HEK293 (cell line): ENCODE results near the gene SORBS2.

Source experiments
- CTCF ChIA-PET: fragments of 350-600 bp; formaldehyde crosslinking; extraction: SDS; loops from one replicate; lab custom pipeline; 2021; ENCODE audit warnings: antibody characterized with exemption; lab: Yijun Ruan, JAX
- POLR2A ChIA-PET: fragments of 300-600 bp; formaldehyde crosslinking; extraction: SDS; loops from one replicate; lab custom pipeline; 2020; ENCODE audit warnings: antibody characterized with exemption, inconsistent platforms; lab: Yijun Ruan, JAX
- H3K27ac ChIP-seq: fragments of 200-500 bp; sonication (Bioruptor generic); 2 replicates; pipeline ENCODE4 v1.5.1; 2014; ENCODE audit warnings: low read depth, low read length, control low read depth, inconsistent platforms; ENCODE audit errors: extremely low read depth
- H3K36me3 ChIP-seq, 2 experiments: fragments of 200-500 bp in 1 of 2; sonication (Bioruptor generic) in 1 of 2; 1 replicate in 1 of 2; 2 replicates in 1 of 2; pipeline ENCODE4 v1.5.1; 2014 to 2017; ENCODE audit warnings: inconsistent platforms in 2 of 2, low read length in 2 of 2; ENCODE audit not compliant: control insufficient read depth in 2 of 2, insufficient read depth in 1 of 2
- H3K4me1 ChIP-seq: fragments of 200-500 bp; sonication (Bioruptor generic); 2 replicates; pipeline ENCODE4 v1.5.1; 2014; ENCODE audit warnings: mild to moderate bottlenecking, low read length, inconsistent platforms; ENCODE audit not compliant: control insufficient read depth, insufficient read depth
- H3K4me3 ChIP-seq: 2 replicates; pipeline ENCODE4 v1.5.1; 2011; ENCODE audit warnings: low read depth, mild to moderate bottlenecking, control low read depth, low read length, moderate library complexity
- H3K9me3 ChIP-seq: fragments of 200-500 bp; sonication (Bioruptor generic); 2 replicates; pipeline ENCODE4 v1.5.1; 2014; ENCODE audit warnings: low read depth, low read length, inconsistent platforms; ENCODE audit not compliant: control insufficient read depth, insufficient read depth
- GLI4 ChIP-seq: fragments of 450-650 bp; formaldehyde crosslinking; IDR thresholded peaks from 2 replicates; pipeline ENCODE4 v1.5.1; 2016; ENCODE audit warnings: missing biosample characterization, missing genetic modification characterization
- GLIS2 ChIP-seq: fragments of 450-650 bp; formaldehyde crosslinking; IDR thresholded peaks from 2 replicates; pipeline ENCODE4 v1.5.1; 2016; ENCODE audit warnings: missing biosample characterization, missing genetic modification characterization
- KLF8 ChIP-seq: fragments of 450-650 bp; formaldehyde crosslinking; IDR thresholded peaks from 2 replicates; pipeline ENCODE4 v1.5.1; 2016; ENCODE audit warnings: missing biosample characterization, missing genetic modification characterization
- MYNN ChIP-seq: fragments of 450-650 bp; formaldehyde crosslinking; IDR thresholded peaks from 2 replicates; pipeline ENCODE4 v1.5.1; 2016; ENCODE audit warnings: missing biosample characterization, missing genetic modification characterization, borderline replicate concordance
- WT1 ChIP-seq: fragments of 450-650 bp; formaldehyde crosslinking; IDR thresholded peaks from 2 replicates; pipeline ENCODE4 v1.5.1; 2016; ENCODE audit warnings: missing biosample characterization, missing genetic modification characterization
- ZBTB7A ChIP-seq: fragments of 450-650 bp; formaldehyde crosslinking; IDR thresholded peaks from 2 replicates; pipeline ENCODE4 v1.5.1; 2016; ENCODE audit warnings: low read depth, missing biosample characterization, missing genetic modification characterization
- ZNF112 ChIP-seq: fragments of 450-650 bp; formaldehyde crosslinking; IDR thresholded peaks from 2 replicates; pipeline ENCODE4 v1.5.0; 2017; ENCODE audit warnings: missing biosample characterization, missing genetic modification characterization
- ZNF140 ChIP-seq: fragments of 450-650 bp; formaldehyde crosslinking; IDR thresholded peaks from 2 replicates; pipeline ENCODE4 v1.5.1; 2016; ENCODE audit warnings: missing biosample characterization, missing genetic modification characterization
- ZNF211 ChIP-seq: fragments of 450-650 bp; formaldehyde crosslinking; IDR thresholded peaks from 2 replicates; pipeline ENCODE4 v1.5.1; 2016; ENCODE audit warnings: low read depth, missing biosample characterization, missing genetic modification characterization
- ZNF23 ChIP-seq: fragments of 450-650 bp; formaldehyde crosslinking; IDR thresholded peaks from 2 replicates; pipeline ENCODE4 v1.5.1; 2016; ENCODE audit warnings: missing biosample characterization, missing genetic modification characterization, borderline replicate concordance
- ZNF266 ChIP-seq: fragments of 450-650 bp; formaldehyde crosslinking; IDR thresholded peaks from 2 replicates; pipeline ENCODE4 v1.5.1; 2016; ENCODE audit warnings: missing biosample characterization, missing genetic modification characterization, low read depth
- ZNF426 ChIP-seq: fragments of 450-650 bp; formaldehyde crosslinking; IDR thresholded peaks from 2 replicates; pipeline ENCODE4 v1.5.1; 2017; ENCODE audit warnings: missing biosample characterization, missing genetic modification characterization, mild to moderate bottlenecking, inconsistent platforms, moderate library complexity
- ZNF514 ChIP-seq: fragments of 450-650 bp; formaldehyde crosslinking; IDR thresholded peaks from 2 replicates; pipeline ENCODE4 v1.5.1; 2016; ENCODE audit warnings: missing biosample characterization, missing genetic modification characterization
- ZNF560 ChIP-seq: fragments of 450-650 bp; formaldehyde crosslinking; IDR thresholded peaks from 2 replicates; pipeline ENCODE4 v1.5.1; 2017; ENCODE audit warnings: missing biosample characterization, missing genetic modification characterization, borderline replicate concordance
- ZNF561 ChIP-seq: fragments of 450-650 bp; IDR thresholded peaks from 2 replicates; pipeline ENCODE4 v1.5.1; 2018; ENCODE audit warnings: missing biosample characterization, missing genetic modification characterization, borderline replicate concordance
- ZNF585B ChIP-seq: fragments of 450-650 bp; formaldehyde crosslinking; IDR thresholded peaks from 2 replicates; pipeline ENCODE4 v1.5.1; 2016; ENCODE audit warnings: missing biosample characterization, missing genetic modification characterization
- ZNF707 ChIP-seq: fragments of 450-650 bp; formaldehyde crosslinking; IDR thresholded peaks from 2 replicates; pipeline ENCODE4 v1.5.1; 2016; ENCODE audit warnings: missing biosample characterization, missing genetic modification characterization
- ZNF837 ChIP-seq: fragments of 450-650 bp; formaldehyde crosslinking; IDR thresholded peaks from 2 replicates; pipeline ENCODE4 v1.5.1; 2016; ENCODE audit warnings: missing biosample characterization, missing genetic modification characterization
- TF ChIP-seq, protein P1 (sequence below): fragments of 450-650 bp; formaldehyde crosslinking; IDR thresholded peaks from 2 replicates; pipeline ENCODE4 v1.5.1; 2016; ENCODE audit warnings: missing biosample characterization, missing genetic modification characterization
- TF ChIP-seq, protein P2 (sequence below): fragments of 450-650 bp; formaldehyde crosslinking; IDR thresholded peaks from 2 replicates; pipeline ENCODE4 v1.5.1; 2017; ENCODE audit warnings: missing biosample characterization, missing genetic modification characterization
- TF ChIP-seq, protein P3 (sequence below): fragments of 450-650 bp; formaldehyde crosslinking; IDR thresholded peaks from 2 replicates; pipeline ENCODE4 v1.5.1; 2016; ENCODE audit warnings: missing biosample characterization, missing genetic modification characterization
- TF ChIP-seq, protein P4 (sequence below): fragments of 450-650 bp; formaldehyde crosslinking; IDR thresholded peaks from 2 replicates; pipeline ENCODE4 v1.5.1; 2016; ENCODE audit warnings: missing biosample characterization, missing genetic modification characterization
- TF ChIP-seq, protein P5 (sequence below): fragments of 450-650 bp; formaldehyde crosslinking; IDR thresholded peaks from 2 replicates; pipeline ENCODE4 v1.5.1; 2016; ENCODE audit warnings: missing biosample characterization, missing genetic modification characterization
- TF ChIP-seq, protein P6 (sequence below): fragments of 450-650 bp; formaldehyde crosslinking; IDR thresholded peaks from 2 replicates; pipeline ENCODE4 v1.5.1; 2016; ENCODE audit warnings: missing biosample characterization, missing genetic modification characterization, borderline replicate concordance
- TF ChIP-seq, protein P7 (sequence below): fragments of 450-650 bp; formaldehyde crosslinking; IDR thresholded peaks from 2 replicates; pipeline ENCODE4 v1.5.1; 2016; ENCODE audit warnings: missing biosample characterization, missing genetic modification characterization

SORBS2 gene

DNA sequence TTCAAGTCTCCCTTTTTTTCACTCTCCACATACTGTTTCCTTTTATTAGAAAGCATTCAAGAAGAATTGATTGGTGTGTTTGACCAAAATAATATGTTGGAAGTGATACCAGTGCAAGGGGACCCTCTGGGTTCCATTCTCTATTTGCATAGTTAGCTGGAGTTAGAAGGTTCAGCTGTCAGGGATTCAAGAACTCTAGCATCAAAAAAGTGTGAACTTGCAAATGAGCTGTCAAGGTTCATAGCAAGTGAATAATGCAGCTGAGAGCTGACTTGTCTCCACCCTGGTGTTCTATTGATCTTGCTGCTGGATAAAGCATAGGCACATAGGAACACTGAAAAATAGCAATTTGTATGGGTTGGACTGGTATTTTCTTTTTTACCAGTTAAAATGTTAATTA, 73.2 kb downstream of the SORBS2 start:
- TF ChIP-seq ZNF23 (tag by site-specific recombination) (no peak), ZNF837 (tag by site-specific recombination) (no peak), WT1 (no peak), ZNF707 (no peak), ZBTB7A (tag by site-specific recombination) (no peak), ZNF140 (tag by site-specific recombination) (no peak), ZNF211 (tag by site-specific recombination) (no peak), ZNF426 (no peak), GLI4 (tag by site-specific recombination) (no peak), ZNF585B (tag by site-specific recombination) (no peak), MYNN (no peak), KLF8 (tag by site-specific recombination) (no peak), ZNF561 (tag by site-specific recombination) (no peak)
- TF ChIP-seq, protein P1, sequence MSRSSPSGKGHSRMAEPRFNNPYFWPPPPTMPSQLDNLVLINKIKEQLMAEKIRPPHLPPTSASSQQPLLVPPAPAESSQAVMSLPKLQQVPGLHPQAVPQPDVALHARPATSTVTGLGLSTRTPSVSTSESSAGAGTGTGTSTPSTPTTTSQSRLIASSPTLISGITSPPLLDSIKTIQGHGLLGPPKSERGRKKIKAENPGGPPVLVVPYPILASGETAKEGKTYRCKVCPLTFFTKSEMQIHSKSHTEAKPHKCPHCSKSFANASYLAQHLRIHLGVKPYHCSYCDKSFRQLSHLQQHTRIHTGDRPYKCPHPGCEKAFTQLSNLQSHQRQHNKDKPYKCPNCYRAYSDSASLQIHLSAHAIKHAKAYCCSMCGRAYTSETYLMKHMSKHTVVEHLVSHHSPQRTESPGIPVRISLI: no peak
- TF ChIP-seq, protein P2, sequence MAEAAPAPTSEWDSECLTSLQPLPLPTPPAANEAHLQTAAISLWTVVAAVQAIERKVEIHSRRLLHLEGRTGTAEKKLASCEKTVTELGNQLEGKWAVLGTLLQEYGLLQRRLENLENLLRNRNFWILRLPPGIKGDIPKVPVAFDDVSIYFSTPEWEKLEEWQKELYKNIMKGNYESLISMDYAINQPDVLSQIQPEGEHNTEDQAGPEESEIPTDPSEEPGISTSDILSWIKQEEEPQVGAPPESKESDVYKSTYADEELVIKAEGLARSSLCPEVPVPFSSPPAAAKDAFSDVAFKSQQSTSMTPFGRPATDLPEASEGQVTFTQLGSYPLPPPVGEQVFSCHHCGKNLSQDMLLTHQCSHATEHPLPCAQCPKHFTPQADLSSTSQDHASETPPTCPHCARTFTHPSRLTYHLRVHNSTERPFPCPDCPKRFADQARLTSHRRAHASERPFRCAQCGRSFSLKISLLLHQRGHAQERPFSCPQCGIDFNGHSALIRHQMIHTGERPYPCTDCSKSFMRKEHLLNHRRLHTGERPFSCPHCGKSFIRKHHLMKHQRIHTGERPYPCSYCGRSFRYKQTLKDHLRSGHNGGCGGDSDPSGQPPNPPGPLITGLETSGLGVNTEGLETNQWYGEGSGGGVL (tag by site-specific recombination): no peak
- TF ChIP-seq, protein P3, sequence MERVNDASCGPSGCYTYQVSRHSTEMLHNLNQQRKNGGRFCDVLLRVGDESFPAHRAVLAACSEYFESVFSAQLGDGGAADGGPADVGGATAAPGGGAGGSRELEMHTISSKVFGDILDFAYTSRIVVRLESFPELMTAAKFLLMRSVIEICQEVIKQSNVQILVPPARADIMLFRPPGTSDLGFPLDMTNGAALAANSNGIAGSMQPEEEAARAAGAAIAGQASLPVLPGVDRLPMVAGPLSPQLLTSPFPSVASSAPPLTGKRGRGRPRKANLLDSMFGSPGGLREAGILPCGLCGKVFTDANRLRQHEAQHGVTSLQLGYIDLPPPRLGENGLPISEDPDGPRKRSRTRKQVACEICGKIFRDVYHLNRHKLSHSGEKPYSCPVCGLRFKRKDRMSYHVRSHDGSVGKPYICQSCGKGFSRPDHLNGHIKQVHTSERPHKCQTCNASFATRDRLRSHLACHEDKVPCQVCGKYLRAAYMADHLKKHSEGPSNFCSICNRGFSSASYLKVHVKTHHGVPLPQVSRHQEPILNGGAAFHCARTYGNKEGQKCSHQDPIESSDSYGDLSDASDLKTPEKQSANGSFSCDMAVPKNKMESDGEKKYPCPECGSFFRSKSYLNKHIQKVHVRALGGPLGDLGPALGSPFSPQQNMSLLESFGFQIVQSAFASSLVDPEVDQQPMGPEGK: no peak
- TF ChIP-seq, protein P4, sequence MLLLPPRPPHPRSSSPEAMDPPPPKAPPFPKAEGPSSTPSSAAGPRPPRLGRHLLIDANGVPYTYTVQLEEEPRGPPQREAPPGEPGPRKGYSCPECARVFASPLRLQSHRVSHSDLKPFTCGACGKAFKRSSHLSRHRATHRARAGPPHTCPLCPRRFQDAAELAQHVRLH (tag by site-specific recombination): no peak
- TF ChIP-seq, protein P5, sequence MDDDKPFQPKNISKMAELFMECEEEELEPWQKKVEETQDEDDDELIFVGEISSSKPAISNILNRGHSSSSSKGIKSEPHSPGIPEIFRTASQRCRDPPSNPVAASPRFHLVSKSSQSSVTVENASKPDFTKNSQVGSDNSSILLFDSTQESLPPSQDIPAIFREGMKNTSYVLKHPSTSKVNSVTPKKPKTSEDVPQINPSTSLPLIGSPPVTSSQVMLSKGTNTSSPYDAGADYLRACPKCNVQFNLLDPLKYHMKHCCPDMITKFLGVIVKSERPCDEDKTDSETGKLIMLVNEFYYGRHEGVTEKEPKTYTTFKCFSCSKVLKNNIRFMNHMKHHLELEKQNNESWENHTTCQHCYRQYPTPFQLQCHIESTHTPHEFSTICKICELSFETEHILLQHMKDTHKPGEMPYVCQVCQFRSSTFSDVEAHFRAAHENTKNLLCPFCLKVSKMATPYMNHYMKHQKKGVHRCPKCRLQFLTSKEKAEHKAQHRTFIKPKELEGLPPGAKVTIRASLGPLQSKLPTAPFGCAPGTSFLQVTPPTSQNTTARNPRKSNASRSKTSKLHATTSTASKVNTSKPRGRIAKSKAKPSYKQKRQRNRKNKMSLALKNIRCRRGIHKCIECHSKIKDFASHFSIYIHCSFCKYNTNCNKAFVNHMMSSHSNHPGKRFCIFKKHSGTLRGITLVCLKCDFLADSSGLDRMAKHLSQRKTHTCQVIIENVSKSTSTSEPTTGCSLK (tag by site-specific recombination): no peak
- POLR2A ChIA-PET: no interaction called here
- CTCF ChIA-PET: no interaction called here
- Histone ChIP-seq H3K4me3 (no peak overlapping the region), H3K36me3 (no peaks in the 10 kb centered on the region), H3K27ac (no peak overlapping the region), H3K4me1 (peaks cover 4% of the 10 kb centered on the region; the same call in 1 of the 2 replicates), H3K9me3 (no peaks in the 10 kb centered on the region)

DNA sequence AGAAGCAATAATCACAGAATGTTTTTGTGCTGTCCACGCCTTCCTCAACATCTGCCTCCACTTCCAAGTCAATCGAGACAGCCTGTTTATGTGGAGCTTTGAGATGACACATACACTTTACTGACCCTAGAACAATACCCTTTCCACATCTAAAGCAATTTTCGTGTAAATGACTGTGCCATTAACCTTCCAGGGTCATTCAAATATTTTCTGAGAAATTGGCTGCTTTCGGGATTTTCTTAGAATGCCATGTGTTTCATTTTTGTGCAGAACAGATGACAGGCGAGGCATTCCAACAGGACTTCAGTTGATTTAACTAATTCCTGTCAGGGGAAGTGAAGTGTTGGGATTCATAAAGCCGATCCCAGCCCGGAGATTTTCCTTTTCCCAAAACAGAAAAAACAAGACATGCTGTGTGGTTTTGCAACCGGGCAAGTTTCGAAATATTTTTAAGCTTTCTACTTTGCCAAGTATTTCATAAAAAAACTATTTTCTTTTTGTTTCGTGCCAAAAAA, 73.9 kb downstream of the SORBS2 start:
- CTCF ChIA-PET: no interaction called here
- Histone ChIP-seq H3K36me3 (no peaks in the 10 kb centered on the region), H3K4me3 (no peak overlapping the region), H3K4me1 (peaks cover 4% of the 10 kb centered on the region; the same call in 1 of the 2 replicates), H3K9me3 (no peaks in the 10 kb centered on the region), H3K27ac (no peak overlapping the region)
- POLR2A ChIA-PET: no interaction called here
- TF ChIP-seq ZNF266 (tag by site-specific recombination) (no peak), ZNF560 (tag by site-specific recombination) (no peak), ZNF514 (tag by site-specific recombination) (no peak), ZNF211 (tag by site-specific recombination) (no peak), GLIS2 (tag by site-specific recombination) (no peak), ZNF112 (no peak)
- TF ChIP-seq, protein P6, sequence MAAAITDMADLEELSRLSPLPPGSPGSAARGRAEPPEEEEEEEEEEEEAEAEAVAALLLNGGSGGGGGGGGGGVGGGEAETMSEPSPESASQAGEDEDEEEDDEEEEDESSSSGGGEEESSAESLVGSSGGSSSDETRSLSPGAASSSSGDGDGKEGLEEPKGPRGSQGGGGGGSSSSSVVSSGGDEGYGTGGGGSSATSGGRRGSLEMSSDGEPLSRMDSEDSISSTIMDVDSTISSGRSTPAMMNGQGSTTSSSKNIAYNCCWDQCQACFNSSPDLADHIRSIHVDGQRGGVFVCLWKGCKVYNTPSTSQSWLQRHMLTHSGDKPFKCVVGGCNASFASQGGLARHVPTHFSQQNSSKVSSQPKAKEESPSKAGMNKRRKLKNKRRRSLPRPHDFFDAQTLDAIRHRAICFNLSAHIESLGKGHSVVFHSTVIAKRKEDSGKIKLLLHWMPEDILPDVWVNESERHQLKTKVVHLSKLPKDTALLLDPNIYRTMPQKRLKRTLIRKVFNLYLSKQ (tag by site-specific recombination): no peak
- TF ChIP-seq, protein P7, sequence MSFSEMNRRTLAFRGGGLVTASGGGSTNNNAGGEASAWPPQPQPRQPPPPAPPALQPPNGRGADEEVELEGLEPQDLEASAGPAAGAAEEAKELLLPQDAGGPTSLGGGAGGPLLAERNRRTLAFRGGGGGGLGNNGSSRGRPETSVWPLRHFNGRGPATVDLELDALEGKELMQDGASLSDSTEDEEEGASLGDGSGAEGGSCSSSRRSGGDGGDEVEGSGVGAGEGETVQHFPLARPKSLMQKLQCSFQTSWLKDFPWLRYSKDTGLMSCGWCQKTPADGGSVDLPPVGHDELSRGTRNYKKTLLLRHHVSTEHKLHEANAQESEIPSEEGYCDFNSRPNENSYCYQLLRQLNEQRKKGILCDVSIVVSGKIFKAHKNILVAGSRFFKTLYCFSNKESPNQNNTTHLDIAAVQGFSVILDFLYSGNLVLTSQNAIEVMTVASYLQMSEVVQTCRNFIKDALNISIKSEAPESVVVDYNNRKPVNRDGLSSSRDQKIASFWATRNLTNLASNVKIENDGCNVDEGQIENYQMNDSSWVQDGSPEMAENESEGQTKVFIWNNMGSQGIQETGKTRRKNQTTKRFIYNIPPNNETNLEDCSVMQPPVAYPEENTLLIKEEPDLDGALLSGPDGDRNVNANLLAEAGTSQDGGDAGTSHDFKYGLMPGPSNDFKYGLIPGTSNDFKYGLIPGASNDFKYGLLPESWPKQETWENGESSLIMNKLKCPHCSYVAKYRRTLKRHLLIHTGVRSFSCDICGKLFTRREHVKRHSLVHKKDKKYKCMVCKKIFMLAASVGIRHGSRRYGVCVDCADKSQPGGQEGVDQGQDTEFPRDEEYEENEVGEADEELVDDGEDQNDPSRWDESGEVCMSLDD (tag by site-specific recombination): no peak
